Measurements from ENCODE around the gene ZNRF3. TPM values are rescaled to one million over a fixed set of nuclear protein-coding genes. Genes with fewer than 3 reads are reported as not detected.

ZNRF3 gene
- total and polyA plus RNA-seq, 9 donors, result 7.4 to 24.3 (median 11.6) TPM

DNA sequence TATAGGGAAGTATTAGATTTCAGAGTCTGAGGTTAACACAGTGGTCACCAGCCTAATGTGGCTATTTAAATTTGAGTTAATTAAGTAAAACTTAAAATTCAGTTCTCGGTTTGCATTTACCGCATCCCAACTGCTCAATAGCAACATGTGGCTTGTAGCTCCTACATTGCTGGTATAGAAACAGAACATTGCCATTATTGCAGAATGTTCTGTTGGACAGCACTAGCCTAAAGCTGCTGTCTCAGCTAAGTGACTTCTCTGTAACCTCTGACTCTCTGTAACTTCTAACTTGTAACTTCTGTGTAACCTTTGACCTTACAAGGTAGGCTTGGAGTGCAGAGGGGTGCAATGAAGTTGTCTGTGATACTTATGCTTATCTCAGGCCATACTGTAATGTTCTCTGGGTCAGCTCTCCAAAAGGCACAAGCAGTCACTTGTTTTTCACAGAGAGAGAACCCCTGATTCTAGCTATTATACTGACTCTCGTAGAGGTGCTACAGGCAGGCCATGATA, 78.7 kb downstream of the ZNRF3 start:
- DNase-seq, result no peak
- Histone ChIP-seq H3K36me3 (no peaks in the 10 kb centered on the region), H3K27ac (no peak overlapping the region), H3K27me3 (no peaks in the 10 kb centered on the region), H3K4me3 (no peak overlapping the region), H3K9me3 (no peaks in the 10 kb centered on the region), H3K4me1 (ENCODE audit: insufficient read depth) (no peaks in the 10 kb centered on the region)
- WGBS, 3 donors, result 97 to 100% (median 98%) methylated on average over 3 of the region's 3 CpGs
- intact Hi-C loops (cut with DNase I), result no loop called here
- TF ChIP-seq, protein P1, sequence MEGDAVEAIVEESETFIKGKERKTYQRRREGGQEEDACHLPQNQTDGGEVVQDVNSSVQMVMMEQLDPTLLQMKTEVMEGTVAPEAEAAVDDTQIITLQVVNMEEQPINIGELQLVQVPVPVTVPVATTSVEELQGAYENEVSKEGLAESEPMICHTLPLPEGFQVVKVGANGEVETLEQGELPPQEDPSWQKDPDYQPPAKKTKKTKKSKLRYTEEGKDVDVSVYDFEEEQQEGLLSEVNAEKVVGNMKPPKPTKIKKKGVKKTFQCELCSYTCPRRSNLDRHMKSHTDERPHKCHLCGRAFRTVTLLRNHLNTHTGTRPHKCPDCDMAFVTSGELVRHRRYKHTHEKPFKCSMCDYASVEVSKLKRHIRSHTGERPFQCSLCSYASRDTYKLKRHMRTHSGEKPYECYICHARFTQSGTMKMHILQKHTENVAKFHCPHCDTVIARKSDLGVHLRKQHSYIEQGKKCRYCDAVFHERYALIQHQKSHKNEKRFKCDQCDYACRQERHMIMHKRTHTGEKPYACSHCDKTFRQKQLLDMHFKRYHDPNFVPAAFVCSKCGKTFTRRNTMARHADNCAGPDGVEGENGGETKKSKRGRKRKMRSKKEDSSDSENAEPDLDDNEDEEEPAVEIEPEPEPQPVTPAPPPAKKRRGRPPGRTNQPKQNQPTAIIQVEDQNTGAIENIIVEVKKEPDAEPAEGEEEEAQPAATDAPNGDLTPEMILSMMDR (IDR thresholded peaks at IDR 0.05), result no peak
- TF ChIP-seq EP300 (IDR thresholded peaks at IDR 0.05), result no peak
- TF ChIP-seq POLR2A (IDR thresholded peaks at IDR 0.05), result no peak

DNA sequence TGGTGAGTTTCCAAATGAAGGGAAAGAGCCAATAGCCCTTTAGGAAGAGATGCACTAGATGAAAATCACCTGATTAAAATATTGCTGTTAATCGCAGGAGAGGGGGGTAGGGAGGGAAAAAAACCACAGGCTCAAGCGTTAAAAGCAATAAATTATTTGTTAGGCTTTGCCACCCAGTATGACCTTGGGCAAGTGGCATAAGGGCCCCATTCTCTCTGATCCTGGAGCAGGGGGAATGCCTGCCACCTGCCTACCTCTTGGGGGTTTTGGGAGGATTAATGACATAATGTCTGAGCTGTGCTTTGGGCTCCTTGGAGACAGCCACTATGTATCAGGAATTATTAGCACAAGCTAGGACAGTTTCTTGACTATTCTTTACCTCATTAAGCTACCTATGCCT, 80.0 kb downstream of the ZNRF3 start:
- WGBS, 3 donors, result 76 to 91% (median 82%) methylated on average over 2 of the region's 2 CpGs
- Histone ChIP-seq H3K36me3 (no peaks in the 10 kb centered on the region), H3K4me3 (no peak overlapping the region), H3K27ac (no peak overlapping the region), H3K4me1 (ENCODE audit: insufficient read depth) (no peaks in the 10 kb centered on the region), H3K27me3 (no peaks in the 10 kb centered on the region), H3K9me3 (no peaks in the 10 kb centered on the region)
- no peak for DNase-seq
- intact Hi-C loops (cut with DNase I), result no loop called here
- TF ChIP-seq EP300 (IDR thresholded peaks at IDR 0.05) (no peak), POLR2A (IDR thresholded peaks at IDR 0.05) (no peak)
- TF ChIP-seq, protein P1 (IDR thresholded peaks at IDR 0.05), result no peak

DNA sequence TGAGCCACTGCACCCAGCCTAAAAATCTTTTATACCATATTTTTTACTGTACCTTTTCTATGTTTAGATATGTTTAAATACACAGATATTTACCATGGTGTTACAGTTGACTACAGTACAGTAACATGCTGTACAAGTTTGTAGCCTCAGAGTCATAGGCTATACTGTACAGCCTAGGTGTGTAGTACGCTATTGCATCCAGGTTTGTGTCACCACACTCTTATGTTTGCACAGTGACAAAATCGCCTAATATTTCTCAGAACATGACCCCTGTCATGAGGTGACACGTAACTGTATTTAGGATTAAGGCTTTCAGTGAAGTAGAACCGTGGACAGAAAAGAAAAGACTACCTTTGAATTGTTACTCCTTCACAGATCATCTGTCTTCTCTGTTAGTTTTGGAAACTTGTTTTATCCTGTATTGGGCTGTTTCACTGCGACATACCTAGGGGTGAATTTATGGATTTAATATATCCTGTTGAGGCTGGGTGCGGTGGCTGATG, 83.8 kb downstream of the ZNRF3 start:
- no peak overlapping the region for H3K27ac ChIP-seq
- no peak for DNase-seq
- H3K4me1 ChIP-seq (ENCODE audit: insufficient read depth), result no peaks in the 10 kb centered on the region
- WGBS, 3 donors, result 95 to 97% (median 97%) methylated on average over 6 of the region's 6 CpGs
- H3K27me3 ChIP-seq, result no peaks in the 10 kb centered on the region
- H3K4me3 ChIP-seq, result no peak overlapping the region
- TF ChIP-seq POLR2A (IDR thresholded peaks at IDR 0.05), result no peak
- TF ChIP-seq EP300 (IDR thresholded peaks at IDR 0.05), result no peak
- TF ChIP-seq, protein P1 (IDR thresholded peaks at IDR 0.05), result no peak
- no peaks in the 10 kb centered on the region for H3K36me3 ChIP-seq
- intact Hi-C loops (cut with DNase I), result no loop called here
- no peaks in the 10 kb centered on the region for H3K9me3 ChIP-seq

DNA sequence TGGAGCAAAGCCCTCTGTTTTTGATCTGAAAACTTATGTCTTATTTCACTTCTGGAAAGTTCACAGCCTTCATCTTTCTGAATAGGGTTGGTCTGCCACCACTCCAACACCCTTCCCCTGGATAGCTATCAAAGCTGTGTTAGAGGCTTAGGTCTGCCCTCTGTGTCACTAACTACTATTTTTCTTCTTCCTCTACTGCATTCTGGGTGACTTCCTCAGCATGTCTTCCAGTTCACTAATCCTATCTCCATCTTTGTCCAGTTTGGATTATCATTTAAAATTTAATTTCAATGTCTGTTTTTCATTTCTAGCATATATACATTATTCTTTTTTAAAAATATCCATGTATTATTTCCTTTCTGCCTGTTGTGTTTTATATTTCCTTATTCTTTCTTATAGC, 84.6 kb downstream of the ZNRF3 start:
- Histone ChIP-seq H3K9me3 (no peaks in the 10 kb centered on the region), H3K4me1 (ENCODE audit: insufficient read depth) (no peaks in the 10 kb centered on the region), H3K36me3 (no peaks in the 10 kb centered on the region), H3K4me3 (no peak overlapping the region), H3K27me3 (no peaks in the 10 kb centered on the region), H3K27ac (no peak overlapping the region)
- TF ChIP-seq, protein P1 (IDR thresholded peaks at IDR 0.05), result no peak
- TF ChIP-seq EP300 (IDR thresholded peaks at IDR 0.05) (no peak), POLR2A (IDR thresholded peaks at IDR 0.05) (no peak)
- no peak for DNase-seq
- intact Hi-C loops (cut with DNase I), result no loop called here
